ENCODE results near the gene PARD6A. TPM values are rescaled to one million over a fixed set of nuclear protein-coding genes. Genes with fewer than 3 reads are reported as not detected.

The PARD6A gene
- 0.47 and 0.86 TPM in 2 replicates for total RNA-seq

GRCh38 chr16:67660564-67661028, at the start of gene PARD6A:
PARD6A (plus strand) TSS chr16:67660960; CDS start chr16:67661039, 79 bp downstream.

GRCh38 chr16:67659675-67660563, 841 bp upstream of the PARD6A start, which contains the start of gene ACD:
ACD (minus strand) TSS chr16:67660260; CDS start chr16:67660220, 40 bp downstream.

GRCh38 chr16:67666559-67667452, 6.0 kb downstream of the PARD6A start, which contains the start of the genes C16orf86 and ENKD1:
C16orf86 (plus strand) TSS chr16:67666814; CDS start chr16:67666971, 157 bp downstream.
ENKD1 (minus strand) TSS chr16:67666750; CDS start chr16:67666442, 308 bp downstream.

Other genes with a start within 250 kb of the PARD6A start
- 5.3 and 5.7 TPM in 2 replicates for gene ZDHHC1, start 244.5 kb upstream of the PARD6A start, total RNA-seq
- gene HSD11B2, start 229.8 kb upstream of the PARD6A start, total RNA-seq = 0.60 TPM in 1 of 2 replicates, not detected in the other
- gene ATP6V0D1, start 179.8 kb upstream of the PARD6A start, total RNA-seq = 105 and 129 TPM in 2 replicates
- gene AGRP, start 177.4 kb upstream of the PARD6A start, total RNA-seq = not detected in 2 replicates
- 21.6 and 35.9 TPM in 2 replicates for gene RIPOR1, start 132.1 kb upstream of the PARD6A start, total RNA-seq
- 14.0 and 16.4 TPM in 2 replicates for gene CTCF, start 98.4 kb upstream of the PARD6A start, total RNA-seq
- gene CARMIL2, start 15.8 kb upstream of the PARD6A start, total RNA-seq = 0.09 and 0.32 TPM in 2 replicates
- gene ACD, start 700 bp upstream of the PARD6A start, total RNA-seq = 9.9 and 10.6 TPM in 2 replicates
- gene ENKD1, start 5.8 kb downstream of the PARD6A start, total RNA-seq = 12.6 and 20.5 TPM in 2 replicates
- gene C16orf86, start 5.9 kb downstream of the PARD6A start, total RNA-seq = 3.3 and 3.9 TPM in 2 replicates
- 12.9 and 16.7 TPM in 2 replicates for gene GFOD2, start 58.4 kb downstream of the PARD6A start, total RNA-seq
- gene RANBP10, start 145.6 kb downstream of the PARD6A start, total RNA-seq = 2.5 and 4.5 TPM in 2 replicates
- gene TSNAXIP1, start 145.9 kb downstream of the PARD6A start, total RNA-seq = 0.95 and 1.5 TPM in 2 replicates
- gene THAP11, start 181.4 kb downstream of the PARD6A start, total RNA-seq = 27.1 and 51.8 TPM in 2 replicates
- gene NUTF2, start 186.0 kb downstream of the PARD6A start, total RNA-seq = 72.5 and 88.2 TPM in 2 replicates
- gene CENPT, start 186.7 kb downstream of the PARD6A start, total RNA-seq = 21.2 and 22.5 TPM in 2 replicates
- gene EDC4, start 212.1 kb downstream of the PARD6A start, total RNA-seq = 46.3 and 54.4 TPM in 2 replicates
- 0.16 TPM in 1 of 2 replicates, not detected in the other for gene NRN1L, start 223.9 kb downstream of the PARD6A start, total RNA-seq
- gene PSKH1, start 232.3 kb downstream of the PARD6A start, total RNA-seq = 13.4 and 21.7 TPM in 2 replicates